Measurements from ENCODE around the gene APLP2.
"Not testable (repeated sequence)": the region's sequence is repeated elsewhere in the genome, so short reads cannot be mapped to it uniquely, and the experiment has no call there.

Gene APLP2

GRCh38 chr11:130095326-130095725, 25.6 kb downstream of the APLP2 start:
- H3K9me3 Mint-ChIP-seq: no peaks in the 10 kb centered on the region
- H3K27ac Mint-ChIP-seq: no peak overlapping the region
- DNase-seq (no peak), ATAC-seq (no peak)
- no peak overlapping the region for H3K4me3 Mint-ChIP-seq
- H3K27me3 Mint-ChIP-seq: no peaks in the 10 kb centered on the region
- no peaks in the 10 kb centered on the region for H3K4me1 Mint-ChIP-seq

- Mint-ChIP-seq H3K4me1 (no peaks in the 10 kb centered on the region), H3K27ac (no peak overlapping the region), H3K9me3 (no peaks in the 10 kb centered on the region), H3K4me3 (no peak overlapping the region), H3K27me3 (no peaks in the 10 kb centered on the region)
- ATAC-seq (no peak), DNase-seq (no peak)
Measured at GRCh38 chr11:130096042-130096441, 26.3 kb downstream of the APLP2 start.

GRCh38 chr11:130096823-130097222, 27.1 kb downstream of the APLP2 start:
- DNase-seq: no peak
- Mint-ChIP-seq H3K27ac (no peak overlapping the region), H3K27me3 (no peaks in the 10 kb centered on the region), H3K9me3 (no peaks in the 10 kb centered on the region), H3K4me3 (no peak overlapping the region), H3K4me1 (no peaks in the 10 kb centered on the region)
- no peak for ATAC-seq

GRCh38 chr11:130097285-130097684, 27.6 kb downstream of the APLP2 start:
- Mint-ChIP-seq H3K4me1 (no peaks in the 10 kb centered on the region), H3K27ac (no peak overlapping the region), H3K27me3 (no peaks in the 10 kb centered on the region), H3K9me3 (no peaks in the 10 kb centered on the region), H3K4me3 (no peak overlapping the region)
- ATAC-seq (no peak), DNase-seq (no peak)

GRCh38 chr11:130099356-130099755, 29.7 kb downstream of the APLP2 start:
- H3K4me1 Mint-ChIP-seq: no peaks in the 10 kb centered on the region

GRCh38 chr11:130100381-130101095, 30.8 kb downstream of the APLP2 start:
- H3K4me1 Mint-ChIP-seq: no peaks in the 10 kb centered on the region
- H3K27me3 Mint-ChIP-seq: no peaks in the 10 kb centered on the region
- ATAC-seq (no peak), DNase-seq (no peak)
- H3K9me3 Mint-ChIP-seq: no peaks in the 10 kb centered on the region
- no peak overlapping the region for H3K27ac Mint-ChIP-seq
- H3K4me3 Mint-ChIP-seq: no peak overlapping the region

More at GRCh38 chr11:130099356-130099755, 29.7 kb downstream of the APLP2 start:
- no peak overlapping the region for H3K4me3 Mint-ChIP-seq
- ATAC-seq (no peak), DNase-seq (no peak)
- H3K9me3 Mint-ChIP-seq: no peaks in the 10 kb centered on the region
- peak overlapping the region in 1 of 2 donors; percentile 34 for H3K27ac Mint-ChIP-seq
- H3K27me3 Mint-ChIP-seq: no peaks in the 10 kb centered on the region

GRCh38 chr11:130101661-130102060, 32.0 kb downstream of the APLP2 start:
- Mint-ChIP-seq H3K4me1 (no peaks in the 10 kb centered on the region), H3K9me3 (no peaks in the 10 kb centered on the region), H3K4me3 (no peak overlapping the region), H3K27me3 (no peaks in the 10 kb centered on the region), H3K27ac (no peak overlapping the region)
- no peak for ATAC-seq
- no peak for DNase-seq

GRCh38 chr11:130102301-130103249, 32.9 kb downstream of the APLP2 start:
- Mint-ChIP-seq H3K4me3 (no peak overlapping the region), H3K27ac (no peak overlapping the region), H3K9me3 (no peaks in the 10 kb centered on the region), H3K27me3 (no peaks in the 10 kb centered on the region), H3K4me1 (no peaks in the 10 kb centered on the region)
- DNase-seq: no peak
- no peak for ATAC-seq

GRCh38 chr11:130103296-130103814, 33.7 kb downstream of the APLP2 start:
- H3K27me3 Mint-ChIP-seq: no peaks in the 10 kb centered on the region
- no peaks in the 10 kb centered on the region for H3K9me3 Mint-ChIP-seq
- H3K4me3 Mint-ChIP-seq: no peak overlapping the region
- no peaks in the 10 kb centered on the region for H3K4me1 Mint-ChIP-seq
- ATAC-seq (no peak), DNase-seq (no peak)
- no peak overlapping the region for H3K27ac Mint-ChIP-seq

- Mint-ChIP-seq H3K27me3 (peaks cover 10% of the 10 kb centered on the region), H3K4me3 (no peak overlapping the region), H3K4me1 (no peaks in the 10 kb centered on the region), H3K27ac (peak overlapping the region in 1 of 2 donors; percentile 74), H3K9me3 (no peaks in the 10 kb centered on the region)
- DNase-seq (no peak), ATAC-seq (no peak)
Measured at GRCh38 chr11:130106381-130106780, 36.7 kb downstream of the APLP2 start.

- not testable (repeated sequence) for H3K27ac Mint-ChIP-seq, H3K4me3 Mint-ChIP-seq, H3K9me3 Mint-ChIP-seq, DNase-seq, ATAC-seq, H3K4me1 Mint-ChIP-seq
- H3K27me3 Mint-ChIP-seq: peaks cover 32% of the 10 kb centered on the region
Measured at GRCh38 chr11:130108671-130109070, 39.0 kb downstream of the APLP2 start.

GRCh38 chr11:130109386-130109785, 39.7 kb downstream of the APLP2 start:
- DNase-seq: no peak
- Mint-ChIP-seq H3K27ac (no peak overlapping the region), H3K9me3 (no peaks in the 10 kb centered on the region), H3K27me3 (peaks cover 40% of the 10 kb centered on the region), H3K4me3 (no peak overlapping the region), H3K4me1 (no peaks in the 10 kb centered on the region)
- no peak for ATAC-seq

GRCh38 chr11:130110339-130111108, 40.8 kb downstream of the APLP2 start:
- peaks cover 51% of the 10 kb centered on the region for H3K27me3 Mint-ChIP-seq
- no peak overlapping the region for H3K27ac Mint-ChIP-seq
- H3K9me3 Mint-ChIP-seq: no peaks in the 10 kb centered on the region
- ATAC-seq (no peak), DNase-seq (no peak)
- no peaks in the 10 kb centered on the region for H3K4me1 Mint-ChIP-seq
- H3K4me3 Mint-ChIP-seq: no peak overlapping the region

- H3K4me1 Mint-ChIP-seq: no peaks in the 10 kb centered on the region
- DNase-seq (no peak), ATAC-seq (no peak)
- H3K4me3 Mint-ChIP-seq: no peak overlapping the region
- no peaks in the 10 kb centered on the region for H3K9me3 Mint-ChIP-seq
- no peak overlapping the region for H3K27ac Mint-ChIP-seq
- peaks cover 56% of the 10 kb centered on the region for H3K27me3 Mint-ChIP-seq
Measured at GRCh38 chr11:130112071-130112830, 42.6 kb downstream of the APLP2 start.

- ATAC-seq (no peak), DNase-seq (no peak)
- peaks cover 61% of the 10 kb centered on the region for H3K27me3 Mint-ChIP-seq
- H3K4me1 Mint-ChIP-seq: peaks cover 20% of the 10 kb centered on the region
- no peak overlapping the region for H3K4me3 Mint-ChIP-seq
- H3K27ac Mint-ChIP-seq: no peak overlapping the region
- no peaks in the 10 kb centered on the region for H3K9me3 Mint-ChIP-seq
Measured at GRCh38 chr11:130114281-130114680, 44.6 kb downstream of the APLP2 start.

All from stimulated activated naive CD8-positive, alpha-beta T cell treated with anti-CD3 and anti-CD28 coated beads, Interleukin-15, amount 100 ng/mL, for 72 hours (primary cell).